AG04449 (cell line): ENCODE data around the gene ADCY10.

ENCODE experiments used
- CTCF ChIA-PET: fragments of 350-600 bp; formaldehyde crosslinking; extraction: SDS; loops from one replicate; lab custom pipeline; 2021; ENCODE audit warnings: antibody characterized with exemption; lab: Yijun Ruan, JAX
- POLR2A ChIA-PET: fragments of 400-600, 350-600 bp; formaldehyde crosslinking; extraction: SDS; loops from one replicate; lab custom pipeline; 2020; ENCODE audit warnings: antibody characterized with exemption, inconsistent platforms; lab: Yijun Ruan, JAX
- DNase-seq: peaks from one replicate; pipeline ENCODE4 v3.0.0-alpha.2; 2010; ENCODE audit warnings: low read depth, low spot score
- H3K4me3 ChIP-seq: 2 replicates; pipeline ENCODE4 v1.5.1; 2011; ENCODE audit warnings: low read depth, mild to moderate bottlenecking, control low read depth, low read length
- TF ChIP-seq, protein P1 (sequence below): IDR thresholded peaks from one replicate; pipeline ENCODE4 v1.5.1; 2011; ENCODE audit warnings: mild to moderate bottlenecking, moderate library complexity, low read length, control low read depth, inconsistent platforms; ENCODE audit not compliant: insufficient read depth; ENCODE audit errors: missing control alignments

The ADCY10 gene

DNA sequence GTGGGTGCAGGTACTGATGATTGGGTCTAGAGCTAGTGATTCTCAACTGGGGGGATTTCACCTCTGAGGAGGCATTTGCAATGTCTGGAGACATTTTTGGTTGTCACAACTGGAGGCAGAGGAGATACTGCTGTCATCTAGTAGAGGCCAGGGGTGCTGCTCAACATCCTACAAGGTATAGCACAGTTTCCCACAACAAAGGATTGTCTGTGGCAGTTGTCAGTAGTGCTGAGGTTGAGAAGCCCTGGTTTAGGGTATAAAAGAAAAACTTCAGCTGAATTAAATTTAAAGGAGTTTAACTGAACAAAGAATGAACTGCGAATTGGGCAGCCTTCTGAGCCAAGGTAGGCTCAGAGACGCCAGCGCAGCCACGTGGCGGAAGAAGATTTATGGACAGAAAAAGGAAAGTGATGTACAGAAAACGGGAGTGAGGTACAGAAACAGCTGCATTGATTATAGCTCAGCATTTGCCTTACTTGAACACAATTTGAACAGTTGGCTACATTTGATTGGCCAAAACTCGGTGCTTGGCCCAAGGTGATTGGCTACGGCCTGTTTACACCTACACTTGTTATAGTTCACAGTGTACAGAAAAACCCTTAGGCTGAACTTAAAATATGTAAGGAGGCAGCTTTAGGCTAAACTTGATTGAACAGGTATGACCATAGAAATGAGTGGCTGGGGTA lies 151.7 kb downstream of the ADCY10 start:
- no peak for DNase-seq
- POLR2A ChIA-PET = no interaction called here
- TF ChIP-seq, protein P1, sequence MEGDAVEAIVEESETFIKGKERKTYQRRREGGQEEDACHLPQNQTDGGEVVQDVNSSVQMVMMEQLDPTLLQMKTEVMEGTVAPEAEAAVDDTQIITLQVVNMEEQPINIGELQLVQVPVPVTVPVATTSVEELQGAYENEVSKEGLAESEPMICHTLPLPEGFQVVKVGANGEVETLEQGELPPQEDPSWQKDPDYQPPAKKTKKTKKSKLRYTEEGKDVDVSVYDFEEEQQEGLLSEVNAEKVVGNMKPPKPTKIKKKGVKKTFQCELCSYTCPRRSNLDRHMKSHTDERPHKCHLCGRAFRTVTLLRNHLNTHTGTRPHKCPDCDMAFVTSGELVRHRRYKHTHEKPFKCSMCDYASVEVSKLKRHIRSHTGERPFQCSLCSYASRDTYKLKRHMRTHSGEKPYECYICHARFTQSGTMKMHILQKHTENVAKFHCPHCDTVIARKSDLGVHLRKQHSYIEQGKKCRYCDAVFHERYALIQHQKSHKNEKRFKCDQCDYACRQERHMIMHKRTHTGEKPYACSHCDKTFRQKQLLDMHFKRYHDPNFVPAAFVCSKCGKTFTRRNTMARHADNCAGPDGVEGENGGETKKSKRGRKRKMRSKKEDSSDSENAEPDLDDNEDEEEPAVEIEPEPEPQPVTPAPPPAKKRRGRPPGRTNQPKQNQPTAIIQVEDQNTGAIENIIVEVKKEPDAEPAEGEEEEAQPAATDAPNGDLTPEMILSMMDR = no peak
- CTCF ChIA-PET = interaction anchor here (0.9 to 1.5 kb wide), 4 partner anchors 9 to 320 kb away, joined by 3 to 5 read pairs (median 3); no protein-coding TSS in a partner anchor
- H3K4me3 ChIP-seq = no peak overlapping the region

DNA sequence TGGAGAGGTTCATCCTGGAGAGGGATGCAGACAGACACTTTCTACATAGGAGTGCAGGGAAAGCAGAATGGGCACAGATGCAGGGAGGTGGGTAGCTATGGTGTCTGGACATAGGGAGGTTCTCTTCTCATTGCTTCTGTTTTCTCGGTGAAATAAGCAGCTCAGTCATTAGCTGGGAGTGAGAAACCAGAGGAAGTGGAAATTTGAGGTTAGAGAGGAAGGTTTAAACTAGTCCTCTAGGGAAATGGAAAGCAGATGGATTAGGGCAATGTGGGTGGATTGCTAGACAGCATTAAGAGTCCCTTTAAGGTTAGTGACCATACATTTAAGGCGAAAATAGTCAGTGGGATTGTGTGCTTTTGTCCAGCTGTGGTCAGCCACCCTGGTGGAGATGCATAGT lies 152.5 kb downstream of the ADCY10 start:
- no peak overlapping the region for H3K4me3 ChIP-seq
- ChIA-PET CTCF (interaction anchor here (0.9 to 1.5 kb wide), 3 partner anchors 8 to 16 kb away, joined by 3 to 5 read pairs (median 3); no protein-coding TSS in a partner anchor), POLR2A (no interaction called here)
- TF ChIP-seq, protein P1 = no peak
- no peak for DNase-seq
